HepG2 (cell line): ENCODE measurements around the gene FRMPD2.

Experiments
- NCOA5 ChIP-seq: sonication (generic); formaldehyde crosslinking; IDR thresholded peaks from 2 replicates; pipeline ENCODE4 v1.4.0; 2020; ENCODE audit warnings: missing genetic modification reagents
- NFATC3 ChIP-seq: sonication (generic); formaldehyde crosslinking; IDR thresholded peaks from 2 replicates; pipeline ENCODE4 v1.5.1; 2020; ENCODE audit warnings: mild to moderate bottlenecking, missing genetic modification reagents
- ZNF670 ChIP-seq: sonication (generic); formaldehyde crosslinking; IDR thresholded peaks from 2 replicates; pipeline ENCODE4 v1.8.0; 2022; ENCODE audit warnings: mild to moderate bottlenecking, missing genetic modification reagents, borderline replicate concordance
- TF ChIP-seq, protein P1 (sequence below): sonication (generic); formaldehyde crosslinking; IDR thresholded peaks from 2 replicates; pipeline ENCODE4 v1.5.0; 2020; ENCODE audit warnings: mild to moderate bottlenecking, missing genetic modification reagents, moderate library complexity

DNA sequence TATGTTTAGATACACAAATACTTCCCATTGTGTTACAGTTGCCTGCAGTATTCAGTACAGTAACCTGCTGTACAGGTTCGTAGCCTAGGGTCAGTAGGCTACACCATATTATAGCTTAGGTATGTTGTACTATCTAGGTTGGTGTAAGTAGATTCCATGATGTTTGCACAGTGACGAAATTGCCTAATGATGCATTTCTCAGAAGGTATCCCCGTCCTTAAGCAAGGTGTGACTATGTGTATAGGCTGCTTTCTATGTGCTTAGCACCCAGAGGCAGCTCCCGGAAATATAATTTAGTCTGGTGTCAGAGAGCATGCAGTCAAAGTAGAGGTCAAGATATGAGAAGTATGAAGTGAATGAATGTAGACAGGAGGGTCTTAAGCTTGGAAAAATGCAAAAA lies 41.7 kb upstream of the FRMPD2 start:
- TF ChIP-seq, protein P1, sequence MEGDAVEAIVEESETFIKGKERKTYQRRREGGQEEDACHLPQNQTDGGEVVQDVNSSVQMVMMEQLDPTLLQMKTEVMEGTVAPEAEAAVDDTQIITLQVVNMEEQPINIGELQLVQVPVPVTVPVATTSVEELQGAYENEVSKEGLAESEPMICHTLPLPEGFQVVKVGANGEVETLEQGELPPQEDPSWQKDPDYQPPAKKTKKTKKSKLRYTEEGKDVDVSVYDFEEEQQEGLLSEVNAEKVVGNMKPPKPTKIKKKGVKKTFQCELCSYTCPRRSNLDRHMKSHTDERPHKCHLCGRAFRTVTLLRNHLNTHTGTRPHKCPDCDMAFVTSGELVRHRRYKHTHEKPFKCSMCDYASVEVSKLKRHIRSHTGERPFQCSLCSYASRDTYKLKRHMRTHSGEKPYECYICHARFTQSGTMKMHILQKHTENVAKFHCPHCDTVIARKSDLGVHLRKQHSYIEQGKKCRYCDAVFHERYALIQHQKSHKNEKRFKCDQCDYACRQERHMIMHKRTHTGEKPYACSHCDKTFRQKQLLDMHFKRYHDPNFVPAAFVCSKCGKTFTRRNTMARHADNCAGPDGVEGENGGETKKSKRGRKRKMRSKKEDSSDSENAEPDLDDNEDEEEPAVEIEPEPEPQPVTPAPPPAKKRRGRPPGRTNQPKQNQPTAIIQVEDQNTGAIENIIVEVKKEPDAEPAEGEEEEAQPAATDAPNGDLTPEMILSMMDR (CRISPR knock-in tag), result no peak
- no peak for TF ChIP-seq NFATC3
- TF ChIP-seq NCOA5 (CRISPR knock-in tag), result no peak
- TF ChIP-seq ZNF670 (CRISPR knock-in tag), result no peak
